ENCODE data around the gene TENT4B. TPM values are rescaled to one million over a fixed set of nuclear protein-coding genes. Genes with fewer than 3 reads are reported as not detected.

Gene TENT4B
- total RNA-seq, 1 experiment from 2014 or later = 16.9 TPM

GRCh38 chr16:50183316-50183715 lies 30.2 kb downstream of the TENT4B start:
- Histone ChIP-seq H3K9me2 (ENCODE audit: insufficient read depth) (no peaks in the 10 kb centered on the region), H3K9me3 (ENCODE audit: control insufficient read depth in 1 of 2, insufficient read depth in 1 of 2, low read depth in 1 of 2, low read length in 2 of 2) (no peaks in the 10 kb centered on the region), H3K27ac (ENCODE audit: low read depth, low read length) (no peak overlapping the region), H3K4me1 (ENCODE audit: control insufficient read depth in 1 of 2, insufficient read depth in 2 of 2, low read length in 2 of 2) (no peaks in the 10 kb centered on the region), H3K27me3 (ENCODE audit: insufficient read depth, low read length) (no peaks in the 10 kb centered on the region), H3K4me3 (replicated peaks in 1 of 2; ENCODE audit: low read depth in 1 of 2, low read length in 2 of 2) (no peak overlapping the region), H2AFZ (ENCODE audit: low read depth, low read length, poor library complexity, severe bottlenecking) (no peak overlapping the region), H3K79me2 (ENCODE audit: insufficient read depth, low read length) (peaks cover 61% of the 10 kb centered on the region), H3K9ac (ENCODE audit: low read length) (no peak overlapping the region), H3K4me2 (ENCODE audit: low read length) (no peak overlapping the region), H3K36me3 (ENCODE audit: control insufficient read depth in 1 of 2, insufficient read depth in 2 of 2, low read length in 2 of 2) (no peaks in the 10 kb centered on the region), H4K20me1 (ENCODE audit: insufficient read depth) (0 out of 2 replicates have a peak, but pooled peaks cover 3% of the 10 kb centered on the region)
- ChIA-PET CTCF (no interaction called here), POLR2A (no interaction called here), RAD21 (ENCODE audit: low non-redundant PET in 1 of 2, low total read pairs in 2 of 2, uncharacterized antibody in 2 of 2, unreplicated experiment in 2 of 2) (no interaction called here)
- intact Hi-C loops (cut with micrococcal nuclease) = no loop called here
- DNase-seq (ENCODE audit: low read depth, low spot score) = no peak
- TF ChIP-seq ELF1 (IDR thresholded peaks at IDR 0.05; ENCODE audit: borderline replicate concordance, low read depth) (no peak), ZNF274 (IDR thresholded peaks at IDR 0.05; ENCODE audit: low read depth, low read length) (no peak), ZFX (IDR thresholded peaks at IDR 0.05) (no peak), JUND (IDR thresholded peaks at IDR 0.05) (no peak), POLR2AphosphoS5 (IDR thresholded peaks at IDR 0.05; ENCODE audit: low read depth, low read length) (no peak), POLR2A (IDR thresholded peaks at IDR 0.05; ENCODE audit: borderline replicate concordance, extremely low read depth, insufficient read depth, insufficient read length) (no peak), EZH2phosphoT487 (IDR thresholded peaks at IDR 0.05; ENCODE audit: borderline replicate concordance) (no peak), ZBTB33 (IDR thresholded peaks at IDR 0.05; ENCODE audit: extremely low read depth, insufficient replicate concordance, low read length) (no peak)
- no peak for ATAC-seq
- BruUV-seq (replicated peaks) = no TSS peak

GRCh38 chr16:50185005-50185505 lies 31.9 kb downstream of the TENT4B start:
- no peak overlapping the region for H2AFZ ChIP-seq (ENCODE audit: low read depth, low read length, poor library complexity, severe bottlenecking)
- ChIA-PET CTCF (no interaction called here), POLR2A (no interaction called here), RAD21 (ENCODE audit: low non-redundant PET in 1 of 2, low total read pairs in 2 of 2, uncharacterized antibody in 2 of 2, unreplicated experiment in 2 of 2) (no interaction called here)
- H4K20me1 ChIP-seq (ENCODE audit: insufficient read depth) = no peaks in the 10 kb centered on the region
- H3K9me3 ChIP-seq (ENCODE audit: control insufficient read depth in 1 of 2, insufficient read depth in 1 of 2, low read depth in 1 of 2, low read length in 2 of 2) = no peaks in the 10 kb centered on the region
- DNase-seq (ENCODE audit: low read depth, low spot score) (no peak), ATAC-seq (no peak)
- no peak overlapping the region for H3K9ac ChIP-seq (ENCODE audit: low read length)
- H3K27ac ChIP-seq (ENCODE audit: low read depth, low read length) = no peak overlapping the region
- H3K9me2 ChIP-seq (ENCODE audit: insufficient read depth) = no peaks in the 10 kb centered on the region
- H3K79me2 ChIP-seq (ENCODE audit: insufficient read depth, low read length) = peaks cover 61% of the 10 kb centered on the region
- H3K4me3 ChIP-seq (replicated peaks in 1 of 2; ENCODE audit: low read depth in 1 of 2, low read length in 2 of 2) = no peak overlapping the region
- BruUV-seq (replicated peaks) = no TSS peak
- H3K4me2 ChIP-seq (ENCODE audit: low read length) = no peak overlapping the region
- no peaks in the 10 kb centered on the region for H3K4me1 ChIP-seq (ENCODE audit: control insufficient read depth in 1 of 2, insufficient read depth in 2 of 2, low read length in 2 of 2)
- intact Hi-C loops (cut with micrococcal nuclease) = no loop called here
- no peaks in the 10 kb centered on the region for H3K27me3 ChIP-seq (ENCODE audit: insufficient read depth, low read length)
- no peaks in the 10 kb centered on the region for H3K36me3 ChIP-seq (ENCODE audit: control insufficient read depth in 1 of 2, insufficient read depth in 2 of 2, low read length in 2 of 2)
- TF ChIP-seq TCF7L2 (IDR thresholded peaks at IDR 0.05; ENCODE audit: borderline replicate concordance, extremely low read depth, insufficient read depth, insufficient read length) = no peak
- no peak for TF ChIP-seq EGR1 (IDR thresholded peaks at IDR 0.05; ENCODE audit: low read depth)
- no peak for TF ChIP-seq CEBPB (IDR thresholded peaks at IDR 0.05; ENCODE audit: low read depth)
- TF ChIP-seq CBX3 (IDR thresholded peaks at IDR 0.05; ENCODE audit: low read depth) = no peak
- TF ChIP-seq EZH2 (IDR thresholded peaks at IDR 0.05) = no peak
- no peak for TF ChIP-seq JUND (IDR thresholded peaks at IDR 0.05)
- no peak for TF ChIP-seq ZBTB33 (IDR thresholded peaks at IDR 0.05; ENCODE audit: extremely low read depth, insufficient replicate concordance, low read length)
- no peak for TF ChIP-seq MAX (IDR thresholded peaks at IDR 0.05)
- TF ChIP-seq YY1 (IDR thresholded peaks at IDR 0.05; ENCODE audit: extremely low read depth, insufficient replicate concordance, low read depth, low read length) = no peak
- no peak for TF ChIP-seq RAD21 (IDR thresholded peaks at IDR 0.05; ENCODE audit: low read depth)

Data from HCT116 (cell line).